CD4-positive, alpha-beta T cell (primary cell): ENCODE data around the gene GRM8. TPM values are rescaled to one million over a fixed set of nuclear protein-coding genes. Genes with fewer than 3 reads are reported as not detected.

ENCODE experiments used
- ATAC-seq: fragments of 200-7000 bp; cut with Tn5 transposase; one replicate; pipeline ENCODE4 v1.10.0; 2022; ENCODE audit warnings: mild to moderate bottlenecking; ENCODE audit not compliant: poor library complexity
- CTCF ChIA-PET: fragments of 350-600 bp; sonication (Branson Sonifier 250); formaldehyde crosslinking; loops from one replicate; lab custom pipeline; 2021; ENCODE audit warnings: antibody characterized with exemption, inconsistent platforms; lab: Charles Lee
- POLR2A ChIA-PET: fragments of 350-600 bp; sonication (Branson Sonifier 250); formaldehyde crosslinking; loops from one replicate; lab custom pipeline; 2021; ENCODE audit warnings: antibody characterized with exemption, inconsistent platforms; lab: Charles Lee
- DNase-seq, 14 experiments: peaks; one replicate each; pipeline ENCODE4 v3.0.0-alpha.2; 2013 to 2020; ENCODE audit warnings: mixed read lengths in 2 of 14
- H3K27ac ChIP-seq, 2 donors: one replicate each; pipeline versions ENCODE4 v1.5.1 to v1.7.0; 2013; ENCODE audit warnings: low read length in 2 of 2, low read depth in 1 of 2, mild to moderate bottlenecking in 1 of 2
- H3K27me3 ChIP-seq, 2 experiments: 1 replicate in 1 of 2; 2 replicates in 1 of 2; pipeline versions ENCODE4 v1.6.1 to v1.7.0; 2013; ENCODE audit warnings: low read length in 2 of 2, control low read depth in 1 of 2, mild to moderate bottlenecking in 1 of 2, moderate library complexity in 1 of 2; ENCODE audit not compliant: insufficient read depth in 2 of 2, control insufficient read depth in 1 of 2
- H3K36me3 ChIP-seq: one replicate; pipeline ENCODE4 v1.6.1; 2013; ENCODE audit warnings: low read length, control low read depth; ENCODE audit not compliant: insufficient read depth
- H3K4me1 ChIP-seq: one replicate; pipeline ENCODE4 v1.6.1; 2013; ENCODE audit warnings: low read length, control low read depth; ENCODE audit not compliant: insufficient read depth
- H3K4me3 ChIP-seq: one replicate; pipeline ENCODE4 v1.5.1; 2013; ENCODE audit warnings: mild to moderate bottlenecking, low read length, moderate library complexity
- H3K9me3 ChIP-seq, 2 experiments: 1 replicate in 1 of 2; 2 replicates in 1 of 2; pipeline versions ENCODE4 v1.6.1 to v1.7.0; 2013; ENCODE audit warnings: low read length in 2 of 2, mild to moderate bottlenecking in 2 of 2, control low read depth in 1 of 2, moderate library complexity in 1 of 2; ENCODE audit not compliant: control insufficient read depth in 1 of 2, insufficient read depth in 1 of 2
- H3K27ac Mint-ChIP-seq: one replicate; pipeline ENCODE4 v1.8.0; 2020; ENCODE audit warnings: mixed read lengths
- H3K27me3 Mint-ChIP-seq: one replicate; pipeline ENCODE4 v1.8.0; 2021; ENCODE audit warnings: mixed read lengths
- H3K36me3 Mint-ChIP-seq: one replicate; pipeline ENCODE4 v1.8.0; 2021; ENCODE audit warnings: low read depth, mixed read lengths
- H3K4me1 Mint-ChIP-seq: one replicate; pipeline ENCODE4 v1.8.0; 2021; ENCODE audit warnings: low read depth, mixed read lengths
- H3K4me3 Mint-ChIP-seq: one replicate; pipeline ENCODE4 v1.8.0; 2020; ENCODE audit warnings: mild to moderate bottlenecking, mixed read lengths
- H3K9me3 Mint-ChIP-seq: one replicate; pipeline ENCODE4 v1.8.0; 2020; ENCODE audit warnings: mixed read lengths
- intact Hi-C, 2 experiments: fragments of 100-400 bp; cut with DNase I in 1 of 2; cut with micrococcal nuclease in 1 of 2; formaldehyde crosslinking; loops; one replicate each; pipeline versions ENCODE4 v1.15.1 to v1.9.0; 2023 to 2025; cut with DNase I, micrococcal nuclease
- total RNA-seq, 174 experiments: library from RNA in 2 of 174; stranded (reverse) in 2 of 174; gene quantifications; one replicate each; pipeline ENCODE4 v1.2.3 and lab custom pipeline; 2021 to 2026
- TF ChIP-seq, protein P1 (sequence below): fragments of 200-600 bp; IDR thresholded peaks from one replicate; pipeline ENCODE4 v1.8.0; 2022; ENCODE audit warnings: antibody characterized with exemption, mild to moderate bottlenecking

The GRM8 gene
- total RNA-seq, 2 experiments from 2014 or later, result not detected

DNA sequence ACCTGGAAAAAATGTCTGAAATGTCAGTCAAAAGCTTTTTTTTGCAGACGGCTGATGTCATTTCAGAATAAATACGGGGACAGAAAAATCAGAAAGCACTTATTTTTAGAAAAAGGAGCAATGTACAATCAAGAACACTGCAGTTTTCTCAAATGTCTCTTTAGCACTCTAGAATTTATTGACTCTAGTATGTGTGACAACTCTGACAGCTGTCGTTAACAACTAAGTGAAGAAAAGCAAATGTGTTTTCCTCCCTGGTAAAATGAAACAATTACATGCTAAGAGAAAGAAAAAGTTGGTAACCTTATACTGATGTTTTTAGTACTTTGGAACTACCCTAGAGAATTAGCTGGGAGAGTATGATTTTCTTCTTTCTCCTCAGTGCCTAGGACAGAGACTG, 497.4 kb downstream of the GRM8 start:
- Mint-ChIP-seq H3K27me3 (no peaks in the 10 kb centered on the region), H3K27ac (no peak overlapping the region), H3K4me1 (no peaks in the 10 kb centered on the region), H3K9me3 (no peaks in the 10 kb centered on the region), H3K4me3 (no peak overlapping the region), H3K36me3 (no peaks in the 10 kb centered on the region)
- Histone ChIP-seq H3K36me3 (no peaks in the 10 kb centered on the region), H3K4me3 (no peak overlapping the region), H3K27ac (no peak overlapping the region), H3K4me1 (no peaks in the 10 kb centered on the region), H3K27me3 (no peaks in the 10 kb centered on the region), H3K9me3 (no peaks in the 10 kb centered on the region)
- TF ChIP-seq, protein P1, sequence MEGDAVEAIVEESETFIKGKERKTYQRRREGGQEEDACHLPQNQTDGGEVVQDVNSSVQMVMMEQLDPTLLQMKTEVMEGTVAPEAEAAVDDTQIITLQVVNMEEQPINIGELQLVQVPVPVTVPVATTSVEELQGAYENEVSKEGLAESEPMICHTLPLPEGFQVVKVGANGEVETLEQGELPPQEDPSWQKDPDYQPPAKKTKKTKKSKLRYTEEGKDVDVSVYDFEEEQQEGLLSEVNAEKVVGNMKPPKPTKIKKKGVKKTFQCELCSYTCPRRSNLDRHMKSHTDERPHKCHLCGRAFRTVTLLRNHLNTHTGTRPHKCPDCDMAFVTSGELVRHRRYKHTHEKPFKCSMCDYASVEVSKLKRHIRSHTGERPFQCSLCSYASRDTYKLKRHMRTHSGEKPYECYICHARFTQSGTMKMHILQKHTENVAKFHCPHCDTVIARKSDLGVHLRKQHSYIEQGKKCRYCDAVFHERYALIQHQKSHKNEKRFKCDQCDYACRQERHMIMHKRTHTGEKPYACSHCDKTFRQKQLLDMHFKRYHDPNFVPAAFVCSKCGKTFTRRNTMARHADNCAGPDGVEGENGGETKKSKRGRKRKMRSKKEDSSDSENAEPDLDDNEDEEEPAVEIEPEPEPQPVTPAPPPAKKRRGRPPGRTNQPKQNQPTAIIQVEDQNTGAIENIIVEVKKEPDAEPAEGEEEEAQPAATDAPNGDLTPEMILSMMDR, result no peak
- intact Hi-C loops, result no loop called here
- ChIA-PET POLR2A (no interaction called here), CTCF (no interaction called here)
- DNase-seq, result no peak
- ATAC-seq, result no peak

DNA sequence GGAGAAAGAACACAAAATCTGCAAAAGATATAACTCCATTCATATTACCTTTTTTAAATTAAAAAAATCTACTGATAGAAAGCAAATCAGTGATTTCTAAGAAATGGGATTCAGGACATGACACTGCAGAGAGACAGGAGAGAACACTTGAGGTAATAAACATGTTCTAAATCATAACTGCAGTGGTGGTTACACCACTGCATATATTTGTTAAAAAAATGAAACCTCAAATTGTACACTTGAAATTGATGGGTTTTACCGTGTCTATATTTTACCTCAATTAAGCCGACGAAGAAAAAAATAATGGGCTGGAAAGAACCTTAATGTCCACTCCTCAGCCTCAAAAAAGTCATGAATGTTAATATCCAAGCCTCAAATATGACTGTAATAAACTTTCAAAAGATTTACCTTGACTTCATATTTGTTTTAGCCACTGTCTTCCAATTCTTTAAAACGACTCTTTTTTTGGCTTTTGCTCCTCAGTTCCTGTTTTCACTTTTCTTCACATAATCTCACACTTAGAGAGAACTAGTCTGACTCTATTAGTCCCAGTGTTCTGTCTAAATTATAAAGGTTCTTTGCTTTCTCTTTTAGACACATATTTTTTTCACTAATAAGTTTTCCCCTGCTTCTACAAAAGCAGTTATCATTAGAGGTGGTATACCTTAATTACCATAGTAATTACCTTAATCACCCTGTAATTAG, 502.4 kb downstream of the GRM8 start:
- POLR2A ChIA-PET, result no interaction called here
- no peak for ATAC-seq
- Histone ChIP-seq H3K4me3 (no peak overlapping the region), H3K27ac (no peak overlapping the region), H3K4me1 (no peaks in the 10 kb centered on the region), H3K9me3 (no peaks in the 10 kb centered on the region), H3K27me3 (no peaks in the 10 kb centered on the region), H3K36me3 (no peaks in the 10 kb centered on the region)
- no peak overlapping the region for H3K27ac Mint-ChIP-seq
- no peak overlapping the region for H3K4me3 Mint-ChIP-seq
- no peaks in the 10 kb centered on the region for H3K36me3 Mint-ChIP-seq
- intact Hi-C loops, result no loop called here
- no peak for DNase-seq
- H3K27me3 Mint-ChIP-seq, result peaks cover 5% of the 10 kb centered on the region
- no peaks in the 10 kb centered on the region for H3K4me1 Mint-ChIP-seq
- CTCF ChIA-PET, result no interaction called here
- TF ChIP-seq, protein P1, result no peak
- no peaks in the 10 kb centered on the region for H3K9me3 Mint-ChIP-seq

DNA sequence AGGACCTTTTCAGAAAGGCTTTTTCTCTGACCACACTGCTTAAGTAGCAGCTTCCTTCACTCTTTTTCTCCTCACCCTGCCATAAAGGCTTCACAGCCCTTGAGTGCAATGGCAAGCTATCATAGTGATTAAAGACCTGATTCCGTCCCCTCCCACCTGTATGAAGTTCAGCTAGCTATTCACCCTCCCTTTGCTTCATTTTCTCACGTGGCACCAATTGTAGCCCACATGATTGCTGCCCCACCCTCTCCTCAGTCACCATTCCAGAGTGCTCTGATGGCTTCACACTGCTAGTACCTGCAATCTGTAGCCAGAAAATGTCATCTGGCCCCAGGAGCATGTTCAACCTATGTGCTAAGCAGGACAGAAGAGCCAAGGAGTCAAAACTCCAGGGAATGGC, 523.8 kb downstream of the GRM8 start:
- Mint-ChIP-seq H3K27me3 (no peaks in the 10 kb centered on the region), H3K9me3 (no peaks in the 10 kb centered on the region), H3K36me3 (no peaks in the 10 kb centered on the region), H3K4me3 (no peak overlapping the region), H3K4me1 (no peaks in the 10 kb centered on the region), H3K27ac (no peak overlapping the region)
- CTCF ChIA-PET, result no interaction called here
- Histone ChIP-seq H3K9me3 (no peaks in the 10 kb centered on the region), H3K4me1 (no peaks in the 10 kb centered on the region), H3K4me3 (no peak overlapping the region), H3K36me3 (no peaks in the 10 kb centered on the region), H3K27me3 (no peaks in the 10 kb centered on the region), H3K27ac (no peak overlapping the region)
- DNase-seq (no peak), ATAC-seq (no peak)
- intact Hi-C loops, result no loop called here
- TF ChIP-seq, protein P1, result no peak
- POLR2A ChIA-PET, result no interaction called here
